BJ (cell line): ENCODE data around the gene TGFBR3L. TPM values are rescaled to one million over a fixed set of nuclear protein-coding genes. Genes with fewer than 3 reads are reported as not detected.
A peak's percentile ranks its signal among the peaks of the same experiment; 100 is the strongest.

Source experiments
- CTCF ChIA-PET: fragments of 350-600 bp; formaldehyde crosslinking; extraction: SDS; loops from one replicate; lab custom pipeline; 2021; ENCODE audit warnings: antibody characterized with exemption, inconsistent platforms; lab: Yijun Ruan, JAX
- POLR2A ChIA-PET: fragments of 300-600 bp; sonication (Branson Sonifier 250); formaldehyde crosslinking; extraction: SDS; loops from one replicate; lab custom pipeline; 2021; ENCODE audit warnings: antibody characterized with exemption; lab: Charles Lee
- DNase-seq: peaks from one replicate; pipeline ENCODE4 v3.0.0-alpha.2; 2011; ENCODE audit warnings: low read depth
- H3K27me3 ChIP-seq: 2 replicates; pipeline ENCODE4 v1.6.0; 2011; ENCODE audit warnings: low read length; ENCODE audit not compliant: control insufficient read depth, insufficient read depth
- H3K36me3 ChIP-seq: 2 replicates; pipeline ENCODE4 v1.5.1; 2011; ENCODE audit warnings: low read length; ENCODE audit not compliant: control insufficient read depth, insufficient read depth
- H3K4me3 ChIP-seq: 2 replicates; pipeline ENCODE4 v1.5.1; 2011; ENCODE audit warnings: low read depth, mild to moderate bottlenecking, control low read depth, low read length
- CTCF ChIP-seq: IDR thresholded peaks from 2 replicates; pipeline ENCODE4 v1.5.1; 2011; ENCODE audit warnings: low read depth, mild to moderate bottlenecking, control low read depth, inconsistent platforms, low read length, moderate library complexity; ENCODE audit not compliant: insufficient read depth
- polyA plus RNA-seq: library from polyadenylated mRNA; depleted of rRNA; stranded (reverse); fragments of >200 nt; gene quantifications from 2 replicates; pipeline ENCODE4 v1.2.3, GENCODE V29; 2011

TGFBR3L gene
- polyA plus RNA-seq, 1 experiment: 0.50 TPM

DNA sequence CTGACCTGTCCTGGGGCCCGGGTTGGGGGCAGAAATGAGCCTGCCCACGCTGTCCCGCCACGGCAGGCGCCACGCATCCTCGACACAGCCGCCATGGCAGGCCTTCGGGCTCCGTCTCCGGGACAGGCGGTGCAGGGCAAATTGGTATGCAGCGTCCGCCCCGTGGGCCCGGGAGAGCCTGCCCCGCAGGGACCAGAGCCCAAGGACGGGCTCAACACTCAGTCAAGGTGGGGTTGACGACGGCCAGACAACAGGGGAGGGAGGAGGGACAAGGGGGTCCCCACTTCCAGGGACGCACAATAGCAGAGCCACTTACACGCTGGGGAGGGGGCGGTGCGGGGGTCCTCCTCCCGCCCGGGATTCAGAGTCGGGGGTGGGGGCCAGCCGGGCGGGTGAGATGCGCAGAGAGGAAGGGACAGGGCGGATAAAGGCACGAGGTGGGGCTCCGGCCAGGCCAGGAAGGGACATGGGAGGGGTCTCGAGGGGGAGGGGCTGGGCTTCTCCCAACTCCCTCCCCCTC, 10.1 kb downstream of the TGFBR3L start:
- ChIA-PET POLR2A (no interaction called here), CTCF (interaction anchor here (1.0 to 7.1 kb wide), 3 partner anchors 64 to 329 kb away, joined by 3 to 29 read pairs (median 3); no protein-coding TSS in a partner anchor)
- Histone ChIP-seq H3K36me3 (peaks cover 12% of the 10 kb centered on the region), H3K4me3 (peak overlapping the region; percentile 41), H3K27me3 (no peaks in the 10 kb centered on the region)
- TF ChIP-seq CTCF: no peak
- no peak for DNase-seq

- CTCF ChIA-PET: interaction anchor here (2.4 kb wide), 1 partner anchor 11 kb away, joined by 5 read pairs; no protein-coding TSS in a partner anchor
- peak; percentile 78 for TF ChIP-seq CTCF
- no peak for DNase-seq
- POLR2A ChIA-PET: no interaction called here
- Histone ChIP-seq H3K27me3 (no peaks in the 10 kb centered on the region), H3K36me3 (peaks cover 12% of the 10 kb centered on the region), H3K4me3 (peak overlapping the region; percentile 41)
Measured at GRCh38 chr19:7925171-7925851, 10.7 kb downstream of the TGFBR3L start.

DNA sequence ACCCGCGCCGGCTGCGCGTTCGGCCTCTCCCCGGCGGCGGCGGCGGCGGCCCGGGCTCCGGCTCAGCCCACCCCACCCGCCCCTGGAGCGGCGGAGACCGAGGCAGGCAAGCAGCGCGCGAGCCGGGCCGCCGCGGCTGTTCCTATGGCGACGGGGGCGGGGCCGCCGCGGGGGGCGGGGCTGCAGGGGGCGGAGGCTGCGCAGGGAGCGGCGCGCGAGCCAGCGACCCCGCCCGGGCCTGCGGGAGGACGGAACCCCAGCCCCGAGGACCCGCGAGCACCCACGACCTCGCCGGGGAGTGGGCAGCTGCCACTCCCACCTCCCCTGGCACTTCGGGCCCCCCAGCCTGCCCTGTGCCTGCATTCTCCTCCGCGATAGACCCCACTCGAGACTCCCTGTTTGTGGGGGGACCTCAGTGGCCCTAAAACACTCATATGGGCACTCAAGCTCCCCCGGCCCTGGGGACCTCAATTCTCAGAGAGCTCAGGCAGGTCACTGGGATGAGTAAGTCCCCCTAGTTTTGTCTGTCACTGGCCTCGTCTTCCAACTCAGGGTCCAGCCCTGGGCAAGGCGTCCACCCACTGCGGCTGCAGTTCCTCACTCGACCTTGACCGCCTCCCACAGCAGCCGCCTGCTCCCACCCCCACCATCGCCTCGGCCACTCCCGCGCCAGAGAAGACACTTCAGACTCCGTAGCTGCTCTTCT, 11.5 kb downstream of the TGFBR3L start, which contains the start of gene CTXN1:
Gene CTXN1, minus strand, starts transcription at position 115 of the 706 bp plus-strand sequence. CDS start 597 bp downstream, outside the sequence.
- ChIA-PET CTCF (interaction anchor here (1.4 to 2.4 kb wide), 4 partner anchors 8 to 73 kb away, joined by 5 to 6 read pairs (median 6); no protein-coding TSS in a partner anchor), POLR2A (no interaction called here)
- no peak for DNase-seq
- H3K36me3 ChIP-seq: peaks cover 16% of the 10 kb centered on the region
- TF ChIP-seq CTCF: peak; percentile 12; the same call in 1 of the 2 replicates
- H3K4me3 ChIP-seq: peak within 1 kb of the TSS; percentile 41
- no peaks in the 10 kb centered on the region for H3K27me3 ChIP-seq

GRCh38 chr19:7926727-7927604, 12.3 kb downstream of the TGFBR3L start:
- TF ChIP-seq CTCF: no peak
- POLR2A ChIA-PET: no interaction called here
- CTCF ChIA-PET: interaction anchor here (1.4 to 2.4 kb wide), 4 partner anchors 9 to 74 kb away, joined by 5 to 6 read pairs (median 6); no protein-coding TSS in a partner anchor
- no peaks in the 10 kb centered on the region for H3K27me3 ChIP-seq
- no peak overlapping the region for H3K4me3 ChIP-seq
- H3K36me3 ChIP-seq: peaks cover 21% of the 10 kb centered on the region
- DNase-seq: no peak
